ENCODE measurements around the gene TKFC. TPM values are rescaled to one million over a fixed set of nuclear protein-coding genes. Genes with fewer than 3 reads are reported as not detected.
"Not testable (repeated sequence)": the region's sequence is repeated elsewhere in the genome, so short reads cannot be mapped to it uniquely, and the experiment has no call there.

Gene TKFC
- total RNA-seq, 1 donor from 2014 or later = 23.1 TPM

DNA sequence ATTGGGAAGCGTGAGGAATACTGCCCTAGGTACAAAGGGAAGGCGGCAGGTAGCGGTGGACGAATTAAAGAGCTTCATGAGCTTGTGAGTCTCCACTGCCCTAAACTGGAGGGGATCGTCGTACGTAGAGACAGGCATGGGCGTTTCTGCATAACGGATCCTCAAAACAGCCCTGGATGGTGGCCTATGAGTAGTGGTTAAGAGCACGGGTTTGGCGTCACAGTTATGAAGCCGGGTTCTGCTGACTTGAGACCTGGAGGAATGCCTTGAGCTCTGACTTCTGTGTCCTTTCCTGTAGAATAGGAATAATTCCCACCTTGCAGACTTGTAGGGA, 29.5 kb downstream of the TKFC start:
- DNase-seq (ENCODE audit: extremely low read depth, low read depth, low spot score) = no peak

DNA sequence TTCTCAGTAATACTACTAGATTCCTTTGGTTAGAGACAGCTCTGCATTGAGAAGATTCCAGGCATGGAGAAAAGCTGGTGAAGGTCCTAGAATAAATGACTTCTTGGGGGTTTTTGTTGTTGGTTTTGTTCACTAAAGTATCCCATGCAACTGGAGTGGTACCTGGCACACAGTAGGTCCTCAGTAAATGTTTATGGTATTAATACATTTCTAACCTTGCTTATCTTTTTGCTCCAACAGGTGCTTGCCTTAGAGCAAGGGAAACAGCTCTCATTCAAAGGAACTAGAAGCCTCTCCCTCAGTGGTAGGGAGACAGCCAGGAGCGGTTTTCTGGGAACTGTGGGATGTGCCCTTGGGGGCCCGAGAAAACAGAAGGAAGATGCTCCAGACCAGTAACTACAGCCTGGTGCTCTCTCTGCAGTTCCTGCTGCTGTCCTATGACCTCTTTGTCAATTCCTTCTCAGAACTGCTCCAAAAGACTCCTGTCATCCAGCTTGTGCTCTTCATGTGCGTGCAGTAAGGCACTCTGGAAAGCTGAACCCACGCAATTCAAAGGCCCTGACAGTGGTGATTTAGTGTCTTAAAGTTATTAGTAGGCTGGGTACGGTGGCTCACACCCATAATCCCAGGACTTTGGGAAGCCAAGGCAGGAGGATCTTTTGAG, 31.1 kb downstream of the TKFC start:
- no peak for DNase-seq (ENCODE audit: extremely low read depth, low read depth, low spot score)

DNA sequence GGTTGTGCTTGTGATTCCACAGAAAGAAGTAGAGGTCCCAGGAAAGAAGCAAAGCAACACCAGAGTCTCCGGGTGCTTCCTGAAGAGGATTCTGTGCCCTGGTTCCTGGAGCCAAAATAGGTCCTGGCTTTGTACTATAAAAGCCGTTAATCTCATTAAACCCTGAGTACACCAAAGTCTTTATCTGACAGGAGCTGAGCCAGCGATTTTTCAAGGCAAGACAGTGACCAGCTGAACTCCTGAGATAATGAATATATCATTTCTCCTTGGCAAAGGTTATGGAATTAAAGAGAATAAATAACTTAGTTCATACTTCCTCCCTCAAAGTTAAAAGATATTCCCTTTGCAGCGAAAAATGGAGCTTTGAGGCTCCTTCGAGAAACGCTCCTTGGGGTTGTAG, 34.4 kb downstream of the TKFC start:
- DNase-seq (ENCODE audit: extremely low read depth, low read depth, low spot score) = no peak

DNA sequence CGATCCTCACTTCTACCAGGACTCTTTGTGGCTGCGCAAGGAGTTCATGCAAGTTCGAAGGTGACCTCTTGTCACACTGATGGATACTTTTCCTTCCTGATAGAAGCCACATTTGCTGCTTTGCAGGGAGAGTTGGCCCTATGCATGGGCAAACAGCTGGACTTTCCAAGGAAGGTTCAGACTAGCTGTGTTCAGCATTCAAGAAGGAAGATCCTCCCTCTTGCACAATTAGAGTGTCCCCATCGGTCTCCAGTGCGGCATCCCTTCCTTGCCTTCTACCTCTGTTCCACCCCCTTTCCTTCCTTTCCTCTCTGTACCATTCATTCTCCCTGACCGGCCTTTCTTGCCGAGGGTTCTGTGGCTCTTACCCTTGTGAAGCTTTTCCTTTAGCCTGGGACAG, 35.6 kb downstream of the TKFC start:
- DNase-seq (ENCODE audit: extremely low read depth, low read depth, low spot score) = no peak

DNA sequence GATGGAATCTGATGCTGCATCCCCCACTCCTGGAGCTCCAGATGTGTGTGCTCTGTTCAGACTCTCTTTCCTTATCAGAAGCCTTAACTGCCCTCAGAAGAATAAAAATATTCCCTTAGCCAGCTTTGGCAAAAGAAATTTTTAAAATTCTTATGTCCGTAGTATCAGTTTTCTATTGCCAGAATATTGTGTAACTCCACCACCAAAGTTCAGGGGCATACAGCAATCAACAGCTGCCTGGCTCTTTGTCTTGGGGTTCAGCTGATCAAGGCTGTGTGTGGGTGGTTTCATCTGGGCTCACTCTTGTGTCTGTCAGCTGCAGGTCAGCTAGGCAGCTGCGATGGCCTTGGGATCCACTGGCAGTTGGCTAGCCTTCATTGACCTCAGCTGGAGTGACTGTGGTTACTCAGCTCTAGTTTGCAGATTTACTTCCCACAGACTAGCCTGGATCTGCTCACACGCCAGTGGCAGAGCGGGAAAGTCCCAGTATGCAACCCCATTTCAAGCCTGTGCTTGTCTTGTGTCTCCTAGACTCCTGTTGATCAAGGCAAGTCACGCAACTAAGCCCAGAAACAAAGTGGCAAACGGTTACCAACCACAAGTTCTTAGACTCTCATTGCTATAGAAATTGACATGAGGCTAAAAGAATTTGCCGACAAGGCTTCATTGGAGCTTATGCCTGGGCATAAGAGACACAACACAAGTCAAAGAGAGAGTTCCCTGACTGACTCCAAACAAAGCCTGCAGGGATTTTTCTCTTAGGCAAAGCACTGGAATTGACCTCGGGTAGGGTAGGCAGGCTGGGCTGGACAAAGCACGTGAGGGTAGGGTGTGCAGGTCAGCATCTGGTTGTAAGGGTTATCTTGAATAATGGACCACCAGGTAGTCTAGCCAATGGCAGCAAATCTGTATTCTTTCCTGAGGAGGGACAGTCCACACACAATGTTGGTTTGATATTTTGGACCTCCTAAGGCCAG, 36.6 kb downstream of the TKFC start:
- DNase-seq (ENCODE audit: extremely low read depth, low read depth, low spot score) = no peak

DNA sequence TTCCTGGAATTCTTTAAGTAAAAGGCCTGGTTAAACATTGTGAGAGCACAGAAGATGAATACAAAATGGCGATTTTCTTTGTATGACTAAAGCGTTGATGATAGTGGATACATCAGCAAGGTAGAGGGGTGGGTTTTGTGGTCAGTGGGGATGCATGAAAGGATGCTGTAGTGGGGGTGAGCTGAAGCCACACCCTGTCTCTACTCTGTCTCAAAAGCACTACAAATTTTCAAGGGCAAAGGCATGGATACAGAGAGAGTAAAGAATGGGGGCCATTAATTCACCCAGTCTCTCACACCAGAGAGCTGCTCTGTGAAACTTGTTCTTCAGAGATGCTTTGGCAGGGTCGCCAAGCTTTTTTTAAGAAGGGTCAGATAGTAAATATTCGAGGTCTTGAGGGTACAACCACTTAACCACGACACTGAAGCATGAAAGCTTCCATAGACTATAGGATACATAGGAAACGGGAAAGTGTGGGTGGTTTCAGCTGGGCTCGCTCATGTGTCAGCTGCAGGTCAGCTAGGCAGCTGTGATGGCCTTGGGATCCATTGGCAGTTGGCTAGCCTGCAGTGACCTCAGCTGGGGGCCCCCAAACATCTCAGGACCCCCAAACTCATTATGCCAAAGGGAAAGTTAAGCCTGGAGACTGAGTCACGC, 37.4 kb downstream of the TKFC start:
- DNase-seq (ENCODE audit: extremely low read depth, low read depth, low spot score) = no peak

DNA sequence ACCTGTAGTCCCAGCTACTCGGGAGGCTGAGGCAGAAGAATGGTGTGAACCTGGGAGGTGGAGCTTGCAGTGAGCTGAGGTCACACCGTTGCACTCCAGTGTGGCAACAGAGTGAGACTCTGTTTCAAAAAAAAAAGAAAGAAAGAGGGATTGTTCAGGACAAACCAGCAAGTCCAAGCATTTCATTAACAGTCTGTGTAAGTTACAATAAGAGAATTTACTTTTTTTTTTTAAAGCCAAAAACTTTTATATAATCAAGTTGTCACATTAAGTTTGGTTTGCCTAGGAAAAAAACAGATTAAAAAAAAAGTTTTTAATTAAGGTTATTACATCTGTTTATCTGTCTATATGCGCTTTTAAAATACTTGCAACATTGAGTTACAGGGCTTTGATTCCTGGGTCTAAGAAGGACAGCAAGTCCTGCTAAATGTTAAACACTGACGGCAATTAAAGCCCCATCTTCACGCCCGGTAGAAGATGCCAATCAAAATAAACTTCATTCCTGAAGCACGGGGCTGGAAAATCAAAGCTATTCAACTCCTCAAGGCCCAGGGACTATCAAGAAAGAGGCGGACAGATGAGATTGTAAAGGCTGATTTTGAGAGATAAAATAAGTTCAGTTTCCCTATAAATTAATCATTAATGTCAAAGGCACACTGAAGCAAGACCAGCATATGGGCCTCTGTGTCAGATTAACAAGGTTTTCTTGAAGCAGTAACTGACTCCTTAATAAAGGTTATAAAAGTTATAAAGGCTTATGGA, 39.8 kb downstream of the TKFC start:
- no peak for DNase-seq (ENCODE audit: extremely low read depth, low read depth, low spot score)

DNA sequence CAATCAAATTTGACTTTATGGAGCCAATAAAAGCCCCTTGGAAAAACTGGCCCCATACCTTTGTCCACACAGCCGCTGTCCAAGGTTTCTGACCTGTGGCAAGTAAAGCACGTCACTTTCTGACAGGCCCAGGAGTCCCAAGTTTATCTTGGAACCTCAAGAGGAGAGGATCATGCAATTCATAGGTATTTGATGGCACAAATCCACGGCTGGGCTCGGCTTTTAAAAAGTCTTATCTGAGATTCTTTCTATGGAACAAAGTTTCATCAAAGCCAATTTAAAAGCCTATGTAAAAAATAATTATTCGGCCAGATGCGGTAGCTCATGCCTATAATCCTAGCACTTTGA, 42.7 kb downstream of the TKFC start:
- DNase-seq (ENCODE audit: extremely low read depth, low read depth, low spot score) = no peak

DNA sequence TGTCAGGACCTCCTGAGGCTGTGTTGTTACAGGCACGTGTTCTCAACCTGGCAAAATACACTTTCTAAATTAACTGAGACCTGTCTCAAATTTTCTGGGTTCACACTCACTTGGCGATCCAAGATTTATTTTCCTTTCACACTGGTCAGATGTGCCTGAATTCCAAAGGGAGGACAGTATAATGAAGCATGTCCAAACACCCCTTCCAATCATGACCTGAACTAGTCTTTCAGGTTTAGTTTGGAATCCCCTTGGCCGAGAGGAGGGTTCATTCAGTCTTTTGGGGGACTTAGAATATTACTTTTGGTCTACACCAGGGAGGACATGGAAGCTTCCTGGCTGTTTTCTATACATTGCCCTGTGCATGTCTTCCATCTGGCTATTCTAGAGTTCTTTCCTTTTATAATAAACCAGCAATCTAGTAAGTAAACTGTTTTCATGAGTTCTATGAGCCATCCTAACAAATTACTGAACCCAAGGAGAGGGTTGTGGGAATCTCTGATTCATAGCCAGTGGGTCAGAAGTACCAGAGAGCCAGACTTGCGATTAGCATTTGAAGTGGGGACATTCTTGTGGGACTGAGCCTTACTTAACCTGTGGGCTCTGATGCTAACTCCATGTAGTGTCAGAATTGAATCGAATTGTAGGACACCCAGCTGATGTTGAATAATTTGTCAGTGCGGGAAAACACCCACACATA, 44.6 kb downstream of the TKFC start:
- no peak for DNase-seq (ENCODE audit: extremely low read depth, low read depth, low spot score)

DNA sequence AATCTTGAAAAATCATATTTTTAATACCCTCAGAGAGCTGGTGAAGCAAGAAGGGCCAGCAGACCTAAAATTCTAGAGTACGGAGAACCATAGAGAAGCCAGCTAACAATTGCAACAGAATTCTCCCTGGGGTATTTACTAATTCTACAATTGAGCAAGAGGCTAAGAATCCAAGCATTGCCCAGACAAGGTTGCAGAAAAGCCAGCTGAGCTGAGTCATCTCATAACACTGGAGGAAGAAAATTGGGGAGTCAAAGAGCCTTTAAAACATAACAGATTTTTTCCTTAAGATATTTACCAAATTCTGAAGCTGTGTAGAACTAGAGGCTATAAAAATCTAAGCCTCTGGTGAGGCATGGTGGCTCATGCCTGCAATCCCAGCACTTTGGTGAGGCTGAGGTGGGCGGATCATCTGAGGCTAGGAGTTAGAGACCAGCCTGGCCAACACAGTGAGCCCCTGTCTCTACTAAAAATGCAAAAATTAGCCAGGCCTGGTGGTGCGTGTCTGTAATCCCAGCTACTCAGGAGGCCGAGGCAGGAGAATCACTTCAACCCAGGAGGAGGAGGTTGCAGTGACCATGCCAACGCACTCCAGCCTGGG, 45.8 kb downstream of the TKFC start:
- DNase-seq (ENCODE audit: extremely low read depth, low read depth, low spot score) = no peak

DNA sequence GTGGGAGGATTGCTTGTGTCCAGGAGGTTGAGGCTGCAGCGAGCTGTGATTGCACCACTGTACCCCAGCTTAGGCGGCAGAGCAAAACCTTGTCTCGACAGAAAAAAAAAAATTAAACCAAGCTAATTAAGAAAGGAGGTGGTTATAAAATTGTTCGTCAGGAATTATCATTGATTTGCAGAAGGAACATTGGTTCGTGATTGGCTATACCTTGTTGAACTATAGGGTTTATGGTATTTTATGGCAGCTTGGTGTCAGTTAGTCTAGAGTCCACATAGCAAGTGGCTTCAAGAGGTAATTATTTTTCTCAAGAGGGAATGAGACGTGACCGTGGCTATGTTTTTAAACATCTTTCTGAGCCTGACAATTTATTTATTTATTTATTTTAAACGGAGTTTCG, 47.9 kb downstream of the TKFC start:
- no peak for DNase-seq (ENCODE audit: extremely low read depth, low read depth, low spot score)

DNA sequence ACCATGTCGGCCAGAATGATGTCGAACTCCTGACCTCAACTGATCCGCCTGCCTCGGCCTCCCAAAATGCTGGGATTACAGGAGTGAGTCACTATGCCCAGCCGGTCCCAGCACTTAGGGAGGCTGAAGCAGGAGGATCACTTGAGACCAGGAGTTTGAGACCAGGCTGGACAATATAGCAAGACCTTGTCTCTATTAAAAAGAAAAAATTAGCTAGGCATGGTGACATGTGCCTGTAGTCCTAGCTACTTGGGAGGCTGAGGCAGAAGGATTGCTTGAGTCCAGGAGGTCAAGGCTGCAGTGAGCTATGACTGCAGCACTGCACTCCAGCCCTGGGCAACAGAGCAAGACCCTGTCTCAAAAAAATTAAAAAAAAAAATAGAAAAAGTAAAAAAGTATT, 50.8 kb downstream of the TKFC start:
- not testable (repeated sequence) for DNase-seq (ENCODE audit: extremely low read depth, low read depth, low spot score)

DNA sequence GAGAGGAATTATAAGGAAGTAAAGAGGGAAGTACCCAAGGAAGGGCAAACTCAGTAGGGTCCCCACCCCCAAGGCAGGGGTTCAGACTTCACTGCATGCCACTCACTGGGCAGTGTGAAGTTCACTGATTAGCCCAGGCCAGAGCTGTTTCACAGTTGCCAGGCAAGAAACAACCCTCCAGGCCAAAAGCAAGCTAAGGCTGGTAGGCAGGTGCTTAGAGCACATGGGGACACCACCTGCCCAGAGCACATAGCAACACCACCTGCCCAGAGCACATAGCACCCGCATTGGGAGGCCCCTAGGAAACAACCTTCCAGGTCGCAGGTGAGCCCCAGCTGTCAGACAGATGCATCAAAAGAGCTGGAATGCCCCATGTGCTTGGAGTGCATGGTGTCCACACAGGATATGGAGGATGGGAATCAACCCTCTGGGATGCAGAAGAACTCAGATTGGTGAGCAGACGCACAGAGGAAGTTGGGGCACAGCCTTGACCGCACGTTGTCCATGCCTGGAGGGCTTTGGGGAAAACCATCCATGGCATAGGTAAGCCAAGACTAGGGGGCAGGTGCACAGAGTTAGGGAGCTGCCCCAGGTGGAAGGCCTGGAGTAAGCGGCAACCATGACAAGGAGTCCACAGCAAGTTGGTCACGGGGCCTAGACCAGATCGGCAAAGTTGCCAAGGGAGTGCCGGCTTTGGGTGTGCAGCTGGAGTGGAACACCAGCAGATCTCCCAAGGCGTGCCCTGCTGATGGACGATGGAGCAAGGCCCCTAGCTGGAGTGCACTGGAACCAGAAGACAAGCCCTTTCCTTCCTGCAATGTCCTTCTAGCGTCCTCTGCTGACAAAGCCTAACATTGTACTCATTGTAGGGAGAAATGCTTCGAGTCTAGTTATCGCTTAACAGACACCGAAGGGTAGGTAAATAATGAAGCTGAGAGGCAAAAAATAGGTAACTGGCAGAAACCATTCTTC, 51.5 kb downstream of the TKFC start:
- no peak for DNase-seq (ENCODE audit: extremely low read depth, low read depth, low spot score)

DNA sequence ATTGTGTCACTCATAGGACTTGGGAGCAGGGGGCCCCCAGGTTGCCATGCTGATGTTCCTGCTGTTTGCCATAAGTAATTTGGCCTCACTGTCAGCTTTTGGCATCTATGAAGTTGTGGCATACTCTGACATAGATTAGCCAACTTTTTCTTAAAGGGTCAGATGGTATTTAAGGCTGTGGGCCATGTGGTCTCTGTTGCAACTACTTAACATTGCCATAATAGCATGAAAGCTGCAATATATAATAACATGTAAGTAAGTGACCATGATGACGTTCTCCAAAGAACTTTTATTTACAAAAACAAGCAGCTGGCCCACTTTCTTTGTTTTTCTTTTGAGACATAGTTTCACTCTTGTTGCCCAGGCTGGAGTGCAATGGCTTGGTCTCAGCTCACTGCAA, 57.1 kb downstream of the TKFC start:
- DNase-seq (ENCODE audit: extremely low read depth, low read depth, low spot score) = no peak

DNA sequence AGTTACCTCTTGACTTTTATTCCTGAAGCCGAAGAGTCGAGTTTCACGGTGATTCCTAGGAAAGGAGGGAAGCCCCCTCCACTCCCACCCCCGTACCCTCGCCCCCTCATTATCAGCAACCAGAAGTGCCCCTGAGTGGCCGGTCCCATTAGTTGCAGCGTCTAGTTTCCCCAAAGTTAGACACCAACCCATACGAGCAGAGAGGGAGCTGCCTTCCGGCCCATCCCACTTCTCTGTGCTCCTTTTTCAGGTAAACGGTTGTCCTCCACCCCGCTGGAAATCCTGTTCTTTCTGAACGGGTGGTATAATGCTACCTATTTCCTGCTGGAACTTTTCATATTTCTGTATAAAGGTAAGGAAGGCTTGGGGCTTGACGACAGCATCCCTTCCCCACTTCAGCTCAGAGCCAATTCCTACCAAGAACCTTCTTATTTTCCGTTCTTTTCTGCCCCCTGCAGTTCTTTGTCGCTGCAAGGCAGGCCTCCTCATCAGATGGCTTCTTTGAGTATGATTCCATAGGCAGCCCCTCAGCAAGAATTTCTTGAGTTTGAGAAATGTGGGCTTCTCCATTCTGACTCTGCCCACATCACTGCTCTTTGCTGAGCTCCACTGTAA, 60.1 kb downstream of the TKFC start:
- no peak for DNase-seq (ENCODE audit: extremely low read depth, low read depth, low spot score)

Measured in glomerular endothelial cell (primary cell).